Gastroesophageal sphincter (tissue), 3 donors: Measurements from ENCODE around the gene TSPAN14.

Experiments used
- POLR2A ChIP-seq, 2 donors: fragments of 450-650 bp; IDR thresholded peaks; one replicate each; pipeline ENCODE4 v1.6.1; 2017; ENCODE audit warnings: antibody characterized with exemption in 2 of 2, mild to moderate bottlenecking in 2 of 2, moderate library complexity in 1 of 2
- POLR2AphosphoS5 ChIP-seq: sonication (generic); formaldehyde crosslinking; IDR thresholded peaks from one replicate; pipeline ENCODE4 v1.6.1; 2017; ENCODE audit warnings: antibody characterized with exemption
- TF ChIP-seq, protein P1 (sequence below), 4 experiments: fragments of 200-600 bp in 2 of 4; fragments of 450-650 bp in 2 of 4; sonication (generic) in 1 of 4; IDR thresholded peaks; one replicate each; pipeline ENCODE4 v1.5.1; 2017 to 2019; ENCODE audit warnings: antibody characterized with exemption in 4 of 4, mild to moderate bottlenecking in 2 of 4, moderate library complexity in 2 of 4

DNA sequence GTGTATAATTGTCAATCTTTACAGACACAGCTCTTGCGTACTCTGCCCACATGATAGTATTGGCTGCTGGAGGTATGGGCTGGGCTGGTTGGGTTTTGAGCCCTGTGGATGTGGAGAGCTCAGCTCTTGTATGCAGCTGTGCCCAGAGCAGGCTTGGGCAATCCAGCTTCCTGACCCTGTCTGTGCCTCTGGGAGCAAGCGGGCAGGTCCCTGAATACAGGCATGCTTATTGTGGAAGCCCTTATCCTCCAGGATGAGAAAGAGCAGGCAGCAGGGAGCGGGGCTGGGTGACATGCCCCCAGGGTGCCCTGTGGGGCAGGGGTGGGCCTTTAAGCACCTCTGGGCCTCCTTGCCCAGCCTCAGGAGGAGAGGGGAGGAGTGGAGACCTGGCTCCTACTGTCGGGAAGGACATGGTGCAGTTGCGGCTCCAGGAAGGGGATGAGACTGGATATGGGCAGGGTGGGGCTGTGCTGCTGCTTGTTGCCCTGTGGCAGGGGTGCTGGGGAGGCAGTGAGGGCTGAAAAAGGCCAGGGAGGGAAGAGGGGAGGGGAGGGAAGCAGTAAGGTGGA is 50.9 kb downstream of the TSPAN14 start:
- TF ChIP-seq, protein P1, sequence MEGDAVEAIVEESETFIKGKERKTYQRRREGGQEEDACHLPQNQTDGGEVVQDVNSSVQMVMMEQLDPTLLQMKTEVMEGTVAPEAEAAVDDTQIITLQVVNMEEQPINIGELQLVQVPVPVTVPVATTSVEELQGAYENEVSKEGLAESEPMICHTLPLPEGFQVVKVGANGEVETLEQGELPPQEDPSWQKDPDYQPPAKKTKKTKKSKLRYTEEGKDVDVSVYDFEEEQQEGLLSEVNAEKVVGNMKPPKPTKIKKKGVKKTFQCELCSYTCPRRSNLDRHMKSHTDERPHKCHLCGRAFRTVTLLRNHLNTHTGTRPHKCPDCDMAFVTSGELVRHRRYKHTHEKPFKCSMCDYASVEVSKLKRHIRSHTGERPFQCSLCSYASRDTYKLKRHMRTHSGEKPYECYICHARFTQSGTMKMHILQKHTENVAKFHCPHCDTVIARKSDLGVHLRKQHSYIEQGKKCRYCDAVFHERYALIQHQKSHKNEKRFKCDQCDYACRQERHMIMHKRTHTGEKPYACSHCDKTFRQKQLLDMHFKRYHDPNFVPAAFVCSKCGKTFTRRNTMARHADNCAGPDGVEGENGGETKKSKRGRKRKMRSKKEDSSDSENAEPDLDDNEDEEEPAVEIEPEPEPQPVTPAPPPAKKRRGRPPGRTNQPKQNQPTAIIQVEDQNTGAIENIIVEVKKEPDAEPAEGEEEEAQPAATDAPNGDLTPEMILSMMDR (IDR thresholded peaks at IDR 0.05) = no peak
- no peak for TF ChIP-seq POLR2A (IDR thresholded peaks at IDR 0.05)
- TF ChIP-seq POLR2AphosphoS5 = no peak
